ENCODE data around the gene PLD6.

The PLD6 gene

DNA sequence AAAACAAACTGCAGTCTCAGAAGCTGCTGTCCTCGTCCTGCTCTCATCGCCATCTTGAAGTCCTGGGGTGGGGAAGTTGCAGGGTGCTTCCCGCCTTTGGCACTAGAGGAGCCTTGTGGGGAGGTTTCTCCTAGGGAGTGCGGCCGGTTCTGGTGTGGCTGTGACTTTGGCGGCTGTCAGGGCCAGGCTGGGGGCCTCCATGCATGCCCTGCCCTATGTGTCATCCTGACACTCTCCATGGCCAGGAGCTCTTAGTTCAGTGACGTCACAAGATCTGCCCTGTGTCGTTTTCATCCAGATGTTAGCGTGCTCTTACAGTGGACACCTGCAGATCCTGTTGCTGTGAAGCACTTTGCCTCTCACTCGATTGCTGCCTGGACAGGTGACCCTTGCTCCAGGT is 49.6 kb downstream of the PLD6 start:
- DNase-seq (ENCODE audit: low read depth in 2 of 3, low spot score in 1 of 3) = no peak

DNA sequence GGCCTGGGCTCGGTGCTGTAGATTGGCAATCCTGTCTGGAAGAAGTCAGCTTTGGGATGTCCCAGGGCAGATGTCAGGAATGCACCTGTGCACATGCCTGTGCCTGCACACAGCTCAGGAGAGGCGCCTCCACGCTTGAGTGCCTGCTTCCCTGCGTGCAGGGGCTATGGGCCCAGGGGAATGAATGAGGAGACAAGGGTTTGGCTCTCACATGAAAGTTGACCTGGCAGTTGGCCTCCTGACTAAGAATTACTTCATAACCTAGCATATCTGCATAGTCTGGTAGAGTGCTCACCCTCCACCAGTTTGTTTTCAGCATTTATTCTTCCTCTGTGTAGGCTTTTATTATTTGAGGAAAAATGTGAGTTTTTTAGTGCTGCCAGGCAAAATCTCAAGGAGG is 50.0 kb downstream of the PLD6 start:
- no peak for DNase-seq (ENCODE audit: low read depth in 2 of 3, low spot score in 1 of 3)

DNA sequence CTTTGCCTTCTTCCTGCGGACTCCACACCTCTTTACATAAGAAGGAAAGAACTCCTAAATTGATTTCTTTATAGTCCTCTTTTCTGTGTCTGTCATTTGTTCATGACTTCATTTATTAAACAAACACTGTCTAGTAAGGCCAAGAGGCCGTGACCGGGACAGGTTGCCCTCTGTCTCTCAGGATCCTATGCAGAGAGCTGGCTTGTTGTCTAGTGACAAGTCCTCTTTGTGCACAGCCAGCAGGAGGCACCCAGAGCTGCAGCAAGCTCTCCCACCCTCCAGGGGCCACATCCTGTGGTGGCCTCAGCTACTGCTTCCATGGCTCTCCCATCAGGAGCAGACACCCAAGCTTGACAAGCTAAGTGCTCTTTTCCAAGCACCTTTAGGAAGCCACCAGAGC is 50.6 kb downstream of the PLD6 start:
- DNase-seq (ENCODE audit: low read depth in 2 of 3, low spot score in 1 of 3) = no peak

DNA sequence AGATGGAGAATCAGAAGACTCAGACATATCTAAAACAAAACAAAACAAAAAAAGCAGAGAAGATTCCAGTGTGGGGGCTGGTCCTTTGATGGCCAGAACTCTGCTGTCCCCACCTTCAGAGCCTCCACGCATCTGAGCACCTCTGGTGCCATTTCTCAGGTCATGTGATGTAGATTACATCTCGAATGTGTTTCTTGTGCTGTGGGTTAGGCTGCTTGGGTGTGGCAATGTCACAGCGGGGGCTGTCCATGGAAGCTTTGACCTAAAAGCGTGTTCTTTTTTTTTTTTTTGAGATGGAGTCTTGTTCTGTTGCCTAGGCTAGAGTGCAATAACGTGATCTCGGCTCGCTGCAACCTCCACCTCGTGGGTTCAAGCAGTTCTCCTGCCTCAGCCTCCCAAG is 51.2 kb downstream of the PLD6 start:
- DNase-seq (ENCODE audit: low read depth in 2 of 3, low spot score in 1 of 3) = no peak

DNA sequence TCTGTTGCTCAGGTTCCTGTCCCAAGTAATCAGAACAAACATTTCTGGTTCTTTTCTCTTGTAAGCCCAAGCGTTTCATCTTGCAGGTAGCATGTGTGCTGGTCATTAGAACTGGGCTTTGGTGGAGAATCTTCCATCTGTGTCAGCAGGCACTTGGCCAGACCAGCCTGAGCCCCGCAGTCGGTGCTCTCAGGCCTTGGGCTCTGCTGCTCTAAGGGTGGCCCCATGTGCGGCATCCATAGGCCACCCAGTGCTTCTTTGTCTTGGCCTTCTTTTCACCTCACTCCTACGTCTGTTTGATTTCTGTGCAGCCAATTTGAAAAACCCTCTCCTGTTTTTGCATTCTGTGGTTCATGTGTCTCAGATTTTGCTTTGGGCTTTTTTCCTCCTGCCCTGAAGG is 51.6 kb downstream of the PLD6 start:
- DNase-seq (ENCODE audit: low read depth in 2 of 3, low spot score in 1 of 3) = no peak

DNA sequence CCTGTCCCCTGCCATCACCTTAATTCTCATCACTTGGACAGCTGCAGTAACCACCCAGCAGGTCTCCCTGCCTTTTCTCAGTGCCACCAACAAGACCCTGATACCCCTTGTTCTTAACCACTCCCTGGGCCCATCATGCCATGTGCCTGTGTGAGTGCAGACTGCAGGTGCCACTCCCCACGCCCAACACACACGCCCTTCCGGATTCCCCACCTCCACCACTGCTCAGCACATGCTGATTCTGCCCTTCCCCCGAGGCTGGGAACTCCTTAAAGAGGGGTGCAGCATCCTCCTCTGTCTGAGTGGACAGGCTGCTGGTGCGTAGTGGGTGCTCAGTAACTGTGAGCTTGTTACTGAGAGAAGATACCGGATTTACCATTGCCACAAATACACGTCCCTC is 52.4 kb downstream of the PLD6 start:
- no peak for DNase-seq (ENCODE audit: low read depth in 2 of 3, low spot score in 1 of 3)

DNA sequence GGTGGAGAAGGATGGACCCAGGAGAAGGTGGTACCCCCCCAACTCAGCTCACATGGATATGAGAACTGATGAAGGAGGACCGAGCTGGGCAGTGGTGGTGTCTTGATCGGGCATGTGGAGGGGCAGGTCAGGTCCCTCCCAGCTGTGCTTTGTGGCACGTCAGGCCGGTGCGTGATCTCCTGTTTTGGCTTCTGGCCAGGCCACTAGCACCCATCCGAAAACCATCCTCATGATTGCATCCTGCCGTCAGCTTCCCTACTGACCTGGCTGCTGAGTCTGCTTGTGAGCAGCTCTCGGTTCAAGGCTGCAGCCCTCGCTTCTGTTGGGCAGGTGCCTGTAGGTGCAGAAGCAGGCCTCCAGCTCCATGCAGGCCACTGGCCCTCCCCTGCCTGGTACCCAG is 53.1 kb downstream of the PLD6 start:
- DNase-seq (ENCODE audit: low read depth in 2 of 3, low spot score in 1 of 3) = no peak

DNA sequence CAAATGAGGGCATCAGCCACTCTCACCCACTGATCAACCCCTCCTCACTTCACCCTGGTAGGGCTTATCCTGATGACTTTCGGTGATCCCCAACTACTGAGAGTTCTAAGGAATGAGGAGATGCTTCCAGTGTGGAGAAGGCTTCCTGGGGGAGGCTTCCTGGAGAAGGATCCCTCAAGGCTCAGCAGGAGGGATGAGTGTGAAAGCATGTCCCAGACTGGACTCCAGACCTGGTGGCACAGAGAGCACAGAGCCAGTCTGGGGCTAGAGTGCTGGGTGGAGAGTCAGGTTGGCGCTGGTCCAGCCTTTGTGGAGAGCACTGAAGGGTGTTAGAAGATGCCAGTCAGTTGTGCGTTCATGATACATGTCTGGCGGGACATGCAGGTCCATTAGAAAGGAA is 53.7 kb downstream of the PLD6 start:
- no peak for DNase-seq (ENCODE audit: low read depth in 2 of 3, low spot score in 1 of 3)

DNA sequence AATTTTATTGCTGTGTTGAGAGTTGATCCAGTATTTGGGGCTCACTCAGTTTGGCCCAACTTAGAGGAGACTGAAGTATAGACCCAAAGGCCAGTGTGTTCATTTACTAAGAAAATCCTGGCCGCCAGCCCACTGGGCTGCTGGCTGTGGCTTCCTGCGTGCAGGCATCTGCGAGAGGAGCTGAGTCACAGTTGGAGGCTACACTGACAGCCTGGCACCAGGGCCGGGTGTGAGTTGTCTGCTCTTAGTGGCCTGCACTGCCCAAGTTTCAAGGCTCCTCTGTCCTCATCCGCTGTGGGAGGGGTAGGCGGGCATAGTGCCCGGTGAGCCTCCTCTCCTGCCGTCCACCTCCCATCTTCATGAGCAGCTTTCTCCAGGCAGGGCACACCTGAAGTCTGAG is 54.2 kb downstream of the PLD6 start:
- DNase-seq (ENCODE audit: low read depth in 2 of 3, low spot score in 1 of 3) = peak in 1 of 3 donors; percentile 34

DNA sequence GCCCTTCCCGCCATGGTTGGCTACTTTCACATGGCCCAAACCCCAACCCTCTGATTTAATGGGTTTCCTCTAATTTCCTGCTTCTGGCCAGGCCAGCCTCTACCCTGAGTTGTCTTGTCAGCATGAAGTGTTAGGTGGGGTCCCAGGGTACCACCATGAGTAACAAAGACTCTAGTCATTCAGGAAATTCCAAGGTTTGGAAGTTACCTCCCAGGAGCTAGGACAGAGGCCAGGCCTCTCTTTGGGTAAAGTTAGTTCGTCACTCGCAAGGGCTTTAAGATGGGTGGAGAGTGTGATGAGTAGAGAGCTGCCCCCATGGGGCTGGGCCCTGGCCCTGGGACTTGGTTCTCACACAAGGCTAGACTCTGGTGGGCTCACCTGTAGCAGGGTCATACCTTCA is 54.6 kb downstream of the PLD6 start:
- DNase-seq (ENCODE audit: low read depth in 2 of 3, low spot score in 1 of 3) = no peak

DNA sequence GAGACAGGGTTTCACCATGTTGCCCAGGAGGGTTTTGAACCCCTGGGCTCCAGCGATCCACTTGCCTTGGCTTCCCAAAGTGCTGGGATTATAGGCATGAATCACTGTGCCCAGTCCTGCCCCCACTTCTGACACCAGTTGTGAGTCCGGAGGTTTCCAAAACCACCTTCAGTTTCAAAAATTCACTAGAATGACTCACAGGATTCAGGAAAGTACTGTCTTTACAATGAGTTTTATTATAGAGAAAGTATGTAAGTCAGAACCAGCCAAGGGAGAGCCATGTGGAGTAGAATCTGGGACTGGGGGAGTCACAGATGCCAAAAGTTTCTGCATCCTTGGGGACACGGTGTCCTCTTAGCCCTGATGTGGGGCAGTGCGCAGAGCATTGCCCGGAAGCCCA is 55.1 kb downstream of the PLD6 start:
- peak in 2 of 3 donors; percentile 17 to 36 for DNase-seq (ENCODE audit: low read depth in 2 of 3, low spot score in 1 of 3)

Measured in stimulated activated CD4-positive, alpha-beta T cell treated with anti-CD3 and anti-CD28 coated beads, Interleukin-12 subunit alpha, Interleukin-12 subunit beta, amount 100 ng/mL, for 48 hours (primary cell).